Keratinocyte (primary cell): ENCODE data around the gene HOXC5.

Experiments used
- EZH2 ChIP-seq: IDR thresholded peaks from one replicate; pipeline ENCODE4 v1.6.1; 2012; ENCODE audit warnings: inconsistent platforms, mild to moderate bottlenecking, low read length, moderate library complexity
- TF ChIP-seq, protein P1 (sequence below), 3 experiments: IDR thresholded peaks in 1 of 3; conservative IDR thresholded peaks in 1 of 3; optimal IDR thresholded peaks in 1 of 3; 2 replicates in 2 of 3; 3 replicates in 1 of 3; pipeline versions ENCODE3 to v1.5.1; 2011; ENCODE audit warnings: low read length in 3 of 3, mild to moderate bottlenecking in 3 of 3, moderate library complexity in 2 of 3, control low read depth in 1 of 3, inconsistent platforms in 1 of 3; ENCODE audit not compliant: insufficient read depth in 2 of 3; ENCODE audit errors: extremely low read depth in 1 of 3

DNA sequence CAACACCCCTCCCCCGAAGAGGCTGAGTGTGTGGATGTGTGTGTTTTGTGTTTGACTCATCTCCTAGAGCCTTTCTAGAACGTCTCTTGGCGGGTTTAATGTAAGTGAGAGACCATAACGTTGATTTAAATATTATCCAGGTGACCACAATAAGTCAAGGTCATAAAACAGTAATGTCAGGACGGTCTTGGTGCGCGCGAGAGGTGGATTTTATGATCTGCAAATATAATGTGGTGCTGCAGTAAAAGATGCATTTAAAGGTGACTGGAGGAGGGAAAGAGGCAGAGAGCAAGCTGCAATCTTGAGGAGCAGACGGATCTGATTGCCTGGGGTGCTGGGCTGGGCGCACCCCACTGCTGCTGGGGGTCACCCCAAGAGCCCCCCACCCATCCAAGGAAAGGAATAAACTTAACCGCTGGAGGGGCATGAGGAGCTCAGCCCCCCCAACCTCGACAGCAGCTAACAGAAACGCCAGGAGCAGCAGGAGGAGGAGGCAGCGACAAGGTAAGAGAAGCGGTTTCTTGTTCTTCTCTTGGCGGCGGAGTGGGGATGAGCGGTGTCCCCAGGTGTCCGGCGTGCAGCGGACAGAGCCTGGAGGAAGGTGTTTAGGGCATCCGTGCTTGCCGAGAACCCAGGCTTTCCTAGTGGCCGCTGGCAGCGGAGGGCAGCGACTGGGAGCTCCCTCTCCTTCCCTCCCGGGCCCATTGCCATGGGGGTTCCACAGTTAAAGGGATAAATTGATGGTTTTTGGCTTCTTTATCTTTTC lies 42.4 kb upstream of the HOXC5 start:
- TF ChIP-seq, protein P1, sequence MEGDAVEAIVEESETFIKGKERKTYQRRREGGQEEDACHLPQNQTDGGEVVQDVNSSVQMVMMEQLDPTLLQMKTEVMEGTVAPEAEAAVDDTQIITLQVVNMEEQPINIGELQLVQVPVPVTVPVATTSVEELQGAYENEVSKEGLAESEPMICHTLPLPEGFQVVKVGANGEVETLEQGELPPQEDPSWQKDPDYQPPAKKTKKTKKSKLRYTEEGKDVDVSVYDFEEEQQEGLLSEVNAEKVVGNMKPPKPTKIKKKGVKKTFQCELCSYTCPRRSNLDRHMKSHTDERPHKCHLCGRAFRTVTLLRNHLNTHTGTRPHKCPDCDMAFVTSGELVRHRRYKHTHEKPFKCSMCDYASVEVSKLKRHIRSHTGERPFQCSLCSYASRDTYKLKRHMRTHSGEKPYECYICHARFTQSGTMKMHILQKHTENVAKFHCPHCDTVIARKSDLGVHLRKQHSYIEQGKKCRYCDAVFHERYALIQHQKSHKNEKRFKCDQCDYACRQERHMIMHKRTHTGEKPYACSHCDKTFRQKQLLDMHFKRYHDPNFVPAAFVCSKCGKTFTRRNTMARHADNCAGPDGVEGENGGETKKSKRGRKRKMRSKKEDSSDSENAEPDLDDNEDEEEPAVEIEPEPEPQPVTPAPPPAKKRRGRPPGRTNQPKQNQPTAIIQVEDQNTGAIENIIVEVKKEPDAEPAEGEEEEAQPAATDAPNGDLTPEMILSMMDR (optimal IDR thresholded peaks at IDR 0.05 in 1 of 3, IDR thresholded peaks at IDR 0.05 in 1 of 3, conservative IDR thresholded peaks at IDR 0.05 in 1 of 3; ENCODE audit: extremely low read depth in 1 of 3, insufficient read depth in 2 of 3, low read length in 3 of 3): no peak
- no peak for TF ChIP-seq EZH2
